Jurkat, Clone E6-1 (cell line): Measurements from ENCODE around the gene DDX25.
A peak's percentile ranks its signal among the peaks of the same experiment; 100 is the strongest.

ENCODE experiments used
- DNase-seq: peaks from one replicate; pipeline ENCODE4 v3.0.0-alpha.2; 2011; ENCODE audit warnings: low read depth, low spot score
- H3K4me3 ChIP-seq: 2 replicates; pipeline ENCODE4 v1.5.1; 2011; ENCODE audit warnings: mild to moderate bottlenecking, low read length, control low read depth, moderate library complexity

The DDX25 gene

DNA sequence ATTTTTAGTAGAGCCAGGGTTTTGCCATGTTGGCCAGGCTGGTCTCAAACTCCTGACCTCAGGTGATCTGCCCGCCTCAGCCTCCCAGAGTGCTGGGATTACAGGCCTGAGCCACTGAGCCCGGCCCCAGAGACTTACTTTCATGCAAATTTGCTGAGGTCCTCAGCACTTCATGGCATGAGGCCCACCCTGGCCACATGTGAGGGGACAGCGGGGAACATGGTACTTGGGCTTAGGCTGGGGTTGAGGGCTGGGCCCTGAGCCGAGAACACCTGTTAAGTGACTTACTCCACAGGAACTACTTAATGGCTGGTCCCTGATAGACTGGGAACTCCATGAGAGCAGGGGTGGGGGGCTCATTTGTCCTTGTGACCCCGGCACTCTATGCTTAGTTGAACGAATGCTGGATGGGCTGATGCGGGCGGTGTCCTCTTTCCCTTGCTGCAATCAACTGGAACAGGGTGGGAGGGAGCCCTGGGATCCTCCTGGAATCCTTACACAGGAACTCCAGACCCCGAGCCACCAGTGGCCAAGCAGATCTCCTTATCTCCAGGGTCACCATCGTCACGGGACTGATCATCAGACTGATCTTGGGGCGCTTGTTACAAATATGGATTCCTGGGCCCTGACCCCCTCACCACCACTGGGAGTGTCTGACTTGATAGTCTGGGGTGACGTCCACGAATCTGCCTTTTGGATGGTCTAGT, 42.6 kb downstream of the DDX25 start:
- H3K4me3 ChIP-seq = no peak overlapping the region
- no peak for DNase-seq

DNA sequence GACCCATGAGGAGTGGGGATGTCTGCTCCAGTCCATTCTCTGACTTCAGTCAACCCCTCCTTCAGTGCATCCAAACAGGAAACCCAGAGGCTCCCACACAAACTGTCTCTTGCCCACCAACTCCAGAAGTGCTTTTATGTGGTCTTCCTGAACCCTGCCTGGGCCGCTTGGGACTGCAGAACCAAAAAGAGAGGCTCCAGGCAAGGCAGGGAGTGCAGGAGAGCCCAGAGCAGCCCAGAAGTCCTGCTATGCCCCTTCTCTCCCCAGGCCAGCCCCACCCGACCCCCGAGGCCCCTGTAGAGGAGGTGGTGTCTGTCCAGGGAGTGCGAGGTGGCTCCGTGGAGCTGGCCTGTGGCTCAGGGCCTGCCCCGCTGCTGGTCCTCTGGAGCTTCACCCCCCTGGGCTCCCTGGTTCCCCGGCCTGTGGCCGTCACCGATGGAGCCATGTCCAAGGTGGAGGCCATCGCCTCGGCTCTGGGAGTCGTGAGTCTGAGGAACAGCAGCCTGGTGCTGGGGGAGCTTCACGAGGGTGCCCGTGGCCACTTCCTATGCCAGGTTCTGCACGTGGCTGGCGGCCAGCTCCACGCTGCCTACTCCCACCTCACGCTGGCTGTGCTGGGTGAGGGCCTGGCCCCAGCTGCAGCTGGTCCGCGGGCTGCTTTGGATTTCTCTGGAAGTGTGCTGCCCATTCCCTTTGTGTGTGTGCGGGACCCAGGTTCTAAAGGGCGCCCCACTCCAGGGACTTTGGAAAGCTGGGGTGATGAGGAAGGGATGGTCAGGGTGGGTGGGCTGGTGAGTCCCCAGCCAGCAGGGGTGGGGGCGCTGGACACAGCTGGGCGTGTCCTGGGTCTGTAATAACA, 43.3 kb downstream of the DDX25 start:
- DNase-seq = peak; percentile 47
- no peak overlapping the region for H3K4me3 ChIP-seq

DNA sequence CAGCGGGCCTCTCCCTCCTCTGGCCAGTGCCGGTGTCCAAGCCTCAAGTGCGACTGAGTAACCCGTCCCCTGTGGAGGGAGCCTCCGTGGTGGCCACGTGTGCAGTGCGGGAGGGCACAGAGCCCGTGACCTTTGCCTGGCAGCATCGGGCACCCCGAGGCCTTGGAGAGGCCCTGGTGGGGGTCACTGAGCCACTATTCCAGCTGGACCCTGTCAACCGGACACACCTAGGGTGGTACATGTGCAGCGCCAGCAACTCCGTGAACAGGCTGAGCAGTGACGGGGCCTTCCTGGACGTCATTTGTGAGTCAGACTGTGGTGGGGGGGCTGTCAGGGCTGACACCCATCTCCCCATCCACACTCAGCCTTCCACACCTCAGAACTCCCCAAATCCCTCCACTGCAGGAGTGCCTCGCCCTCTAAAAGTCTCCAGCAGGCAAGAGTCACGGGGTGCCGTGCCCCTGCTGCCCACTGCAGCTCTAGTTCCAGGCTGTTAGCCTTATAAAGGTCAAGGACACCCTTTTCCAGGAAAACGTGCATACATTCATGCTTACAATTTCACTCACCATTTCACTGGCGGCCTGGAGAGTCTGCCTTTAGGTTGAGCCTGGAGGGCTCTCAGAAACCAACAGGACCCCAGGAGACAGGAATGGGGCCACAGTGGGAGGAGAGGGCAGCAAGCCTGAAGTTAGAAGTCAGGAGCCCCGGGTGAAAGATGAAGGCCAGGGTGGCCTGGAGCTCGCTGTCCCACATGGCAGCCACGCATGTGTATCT, 44.2 kb downstream of the DDX25 start:
- DNase-seq = no peak
- H3K4me3 ChIP-seq = no peak overlapping the region

DNA sequence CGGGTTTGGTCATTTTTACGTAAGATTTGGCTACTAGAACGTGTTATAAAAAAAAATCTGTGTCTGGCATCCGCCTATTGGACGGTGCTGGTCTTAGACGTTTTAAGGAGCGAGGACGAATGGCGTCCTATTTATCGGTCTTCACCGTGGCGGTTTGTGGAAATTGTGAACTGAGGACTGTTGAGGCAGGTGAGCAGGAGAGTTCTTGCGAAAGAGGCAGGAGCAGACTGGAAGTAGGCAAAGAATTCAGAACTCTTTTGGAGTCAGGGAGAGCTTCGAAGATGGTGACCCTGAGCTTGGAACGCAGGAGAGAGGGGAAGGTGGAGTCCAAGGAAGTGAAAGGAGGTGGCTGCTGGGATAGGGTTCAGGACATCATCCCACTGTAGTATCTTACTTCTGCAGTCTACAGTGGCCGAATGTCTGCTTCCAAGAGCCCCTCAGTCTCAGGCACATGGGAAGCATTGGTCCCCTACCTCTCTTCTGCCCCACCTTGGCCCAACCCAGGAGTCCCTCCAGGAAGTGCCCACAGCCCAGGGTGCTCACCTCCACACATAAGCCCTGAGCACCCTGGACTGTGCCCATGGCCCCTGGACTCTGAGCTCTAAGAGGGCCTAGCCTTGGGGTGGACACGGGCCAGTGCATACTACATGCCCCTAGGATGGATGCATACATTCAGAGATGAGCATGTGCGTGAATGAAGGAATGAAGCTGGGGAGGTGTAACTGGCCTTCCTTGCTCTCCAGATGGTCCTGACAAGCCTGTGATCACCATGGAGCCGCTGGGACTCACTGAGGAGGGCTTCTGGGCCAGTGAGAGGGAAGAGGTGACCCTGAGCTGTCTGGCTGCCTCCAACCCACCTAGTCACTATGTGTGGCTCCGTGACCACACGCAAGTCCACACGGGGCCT, 45.2 kb downstream of the DDX25 start:
- H3K4me3 ChIP-seq = no peak overlapping the region
- no peak for DNase-seq

DNA sequence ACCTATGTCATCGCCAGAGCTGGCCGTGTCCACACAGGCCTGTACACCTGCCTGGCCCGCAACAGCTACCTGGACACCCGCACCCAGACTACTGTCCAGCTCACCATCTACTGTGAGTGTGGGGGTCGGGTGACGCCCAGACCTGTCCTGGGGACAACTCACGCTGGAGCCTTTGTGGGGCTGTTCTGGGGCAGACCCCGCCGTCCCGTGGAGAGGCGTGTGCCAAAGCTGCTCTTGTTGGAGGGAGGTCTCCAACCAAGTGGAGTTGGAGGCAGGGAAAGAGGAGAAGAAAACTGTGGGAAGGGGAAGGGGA, 45.8 kb downstream of the DDX25 start:
- DNase-seq = no peak
- no peak overlapping the region for H3K4me3 ChIP-seq

DNA sequence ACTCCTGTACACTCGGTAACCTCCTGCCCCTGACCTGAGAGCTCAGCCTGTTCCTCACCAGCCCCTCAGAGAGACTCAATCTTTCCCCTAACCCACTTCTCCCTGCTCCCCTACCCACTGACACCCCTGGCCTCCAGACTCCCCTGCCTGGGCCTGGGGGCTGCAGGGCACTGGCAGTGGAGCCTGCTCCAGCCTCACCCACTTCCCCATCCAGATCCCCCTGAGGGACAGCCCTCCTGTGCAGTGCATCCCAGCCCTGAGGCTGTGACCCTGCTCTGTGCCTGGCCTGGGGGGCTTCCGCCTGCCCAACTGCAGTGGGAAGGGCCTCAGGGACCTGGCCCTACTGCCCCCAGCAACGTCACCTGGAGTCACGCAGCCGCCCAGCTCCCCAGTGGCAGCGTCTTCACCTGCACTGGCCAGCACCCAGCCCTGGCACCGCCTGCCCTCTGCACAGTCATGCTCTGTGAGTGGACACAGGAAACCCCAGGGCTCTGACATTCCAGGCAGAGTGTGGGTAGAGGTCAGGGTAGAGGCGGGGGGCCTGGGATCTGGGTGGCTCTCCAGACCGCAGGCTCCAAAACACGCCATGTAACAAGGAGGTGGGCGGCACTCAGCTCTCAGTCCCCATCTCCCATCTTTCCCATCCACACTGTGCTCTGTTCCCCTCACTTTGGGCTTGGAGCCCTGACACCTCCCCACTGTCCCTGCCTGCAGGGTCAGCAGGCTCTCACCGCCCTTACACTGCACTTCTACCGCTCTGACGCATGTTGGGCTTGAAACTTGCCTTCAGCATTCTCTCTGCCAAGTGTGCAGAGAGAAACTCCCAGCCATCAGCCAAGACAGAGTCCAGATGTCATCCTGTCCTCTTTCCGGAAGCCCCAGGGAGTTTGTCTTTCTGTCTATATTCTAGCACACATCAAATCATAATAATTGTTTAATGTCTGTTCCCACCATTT, 46.7 kb downstream of the DDX25 start:
- DNase-seq = no peak
- no peak overlapping the region for H3K4me3 ChIP-seq

DNA sequence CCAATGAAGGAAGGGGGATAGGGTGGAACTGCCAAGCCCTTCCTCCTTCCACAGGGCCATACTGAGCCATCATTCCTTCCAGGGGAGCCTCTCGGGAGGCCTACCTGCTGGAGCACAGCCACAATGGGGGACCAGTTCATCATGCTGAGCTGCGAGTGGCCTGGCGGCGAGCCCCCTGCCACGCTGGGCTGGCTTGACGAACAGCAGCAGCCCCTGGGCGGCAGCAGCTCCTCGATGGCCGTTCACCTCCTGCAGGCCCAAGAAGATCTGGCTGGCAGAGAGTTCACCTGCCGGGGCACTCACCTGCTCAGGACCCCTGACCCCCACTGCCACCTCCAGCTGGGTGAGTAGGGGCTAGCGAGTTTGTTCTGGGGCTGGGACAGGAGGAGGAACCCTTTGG, 47.4 kb downstream of the DDX25 start:
- DNase-seq = no peak
- no peak overlapping the region for H3K4me3 ChIP-seq

DNA sequence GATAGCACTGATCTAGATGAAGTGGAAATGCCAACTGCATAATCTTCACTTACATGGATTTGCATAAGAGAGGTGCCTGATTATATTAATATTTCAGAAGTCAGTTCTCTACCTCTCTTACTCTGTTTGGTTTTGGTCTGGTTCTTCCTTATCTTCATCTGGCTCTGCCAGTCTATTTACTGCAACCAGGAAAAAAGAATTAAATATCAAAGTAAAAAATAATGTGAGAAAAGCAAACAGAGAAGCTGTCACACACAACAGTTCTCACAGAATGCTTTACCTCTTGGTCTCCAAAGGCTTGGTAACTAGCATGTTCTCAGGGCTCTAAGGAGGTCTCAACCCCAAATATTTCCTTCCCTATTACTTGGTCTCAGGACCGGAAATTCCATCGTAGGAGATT, 48.3 kb downstream of the DDX25 start:
- DNase-seq = no peak
- H3K4me3 ChIP-seq = no peak overlapping the region

DNA sequence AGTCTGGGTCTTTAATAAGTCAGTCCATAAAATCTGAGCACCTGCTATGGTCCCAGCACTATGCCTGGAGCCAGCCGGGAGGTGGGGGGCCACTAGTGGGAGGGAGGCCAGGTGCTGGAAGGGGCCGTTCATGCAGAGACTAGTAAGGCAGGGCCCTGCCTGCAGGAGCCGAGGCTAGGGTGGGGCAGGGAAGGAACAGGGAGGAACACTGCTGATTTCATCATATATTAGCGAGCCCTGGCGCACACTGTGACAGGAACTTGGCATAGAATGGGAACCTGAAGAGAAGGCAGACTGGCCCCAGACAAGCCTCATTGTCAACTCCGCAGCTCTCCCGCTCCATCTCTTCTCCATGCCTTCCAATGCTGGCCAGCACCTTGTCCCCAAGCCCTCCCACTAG, 48.7 kb downstream of the DDX25 start:
- no peak for DNase-seq
- H3K4me3 ChIP-seq = no peak overlapping the region

DNA sequence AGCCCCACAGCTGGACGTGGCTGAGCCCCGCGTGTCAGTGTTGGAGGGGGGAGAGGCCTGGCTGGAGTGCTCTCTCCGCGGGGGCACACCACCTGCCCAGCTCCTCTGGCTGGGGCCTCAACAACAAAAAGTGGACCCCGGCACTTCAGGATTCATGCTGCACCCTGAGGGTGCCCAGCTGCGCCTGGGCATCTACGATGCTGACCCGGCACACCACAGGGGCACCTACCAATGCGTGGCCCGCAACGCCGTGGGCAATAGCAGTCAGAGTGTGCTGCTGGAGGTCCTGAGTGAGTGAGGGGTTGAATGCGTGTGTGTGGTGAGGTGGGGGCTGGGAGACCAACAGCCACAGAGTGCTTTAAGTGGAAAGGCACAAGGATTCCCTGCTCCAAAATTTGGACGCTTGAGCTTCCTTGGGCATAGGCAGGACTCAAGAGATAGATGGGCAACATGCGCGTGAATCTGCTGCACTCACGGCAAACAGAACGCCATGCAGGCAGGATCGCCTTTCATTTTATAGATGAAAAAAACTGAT, 49.2 kb downstream of the DDX25 start:
- no peak for DNase-seq
- H3K4me3 ChIP-seq = no peak overlapping the region

DNA sequence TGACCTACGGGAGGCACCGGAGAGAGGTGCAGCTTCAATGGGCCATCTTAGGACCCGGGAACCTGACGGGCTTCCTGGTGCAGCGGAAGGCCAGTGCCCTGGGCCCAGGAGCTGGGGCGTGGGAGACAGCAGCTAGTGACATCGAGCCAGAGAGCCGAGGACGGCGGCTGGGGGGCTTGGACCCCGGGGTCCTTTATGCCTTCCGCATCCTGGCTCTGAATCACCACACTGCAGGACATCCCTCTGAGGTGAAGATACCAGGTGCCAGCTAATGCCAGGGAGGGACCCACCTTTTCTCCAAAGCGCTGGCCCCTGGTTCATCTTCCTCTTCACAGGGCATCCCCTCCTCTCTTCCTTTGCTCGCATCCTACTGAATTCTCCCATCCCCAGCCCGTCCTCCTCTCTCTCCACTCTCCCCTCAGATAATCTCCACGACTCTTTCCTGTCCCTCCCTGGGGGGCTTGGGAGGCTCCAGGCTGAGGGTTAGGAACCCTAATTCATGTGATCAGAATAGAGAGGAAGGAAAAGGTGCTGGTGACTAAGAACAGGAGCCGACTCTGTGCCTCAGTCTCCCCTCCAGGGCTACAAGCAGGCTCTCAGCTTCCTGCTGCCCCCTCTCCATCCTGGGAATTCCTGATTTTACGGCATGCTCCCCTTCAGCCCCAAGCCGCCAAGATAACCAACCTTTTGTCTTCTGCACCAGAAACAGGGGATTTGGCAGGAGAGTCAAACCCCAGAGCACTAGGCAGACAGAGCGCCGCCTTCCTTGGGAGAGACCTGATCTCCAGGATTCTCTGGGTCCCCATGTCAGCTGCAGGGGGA, 50.0 kb downstream of the DDX25 start:
- no peak overlapping the region for H3K4me3 ChIP-seq
- DNase-seq = no peak

DNA sequence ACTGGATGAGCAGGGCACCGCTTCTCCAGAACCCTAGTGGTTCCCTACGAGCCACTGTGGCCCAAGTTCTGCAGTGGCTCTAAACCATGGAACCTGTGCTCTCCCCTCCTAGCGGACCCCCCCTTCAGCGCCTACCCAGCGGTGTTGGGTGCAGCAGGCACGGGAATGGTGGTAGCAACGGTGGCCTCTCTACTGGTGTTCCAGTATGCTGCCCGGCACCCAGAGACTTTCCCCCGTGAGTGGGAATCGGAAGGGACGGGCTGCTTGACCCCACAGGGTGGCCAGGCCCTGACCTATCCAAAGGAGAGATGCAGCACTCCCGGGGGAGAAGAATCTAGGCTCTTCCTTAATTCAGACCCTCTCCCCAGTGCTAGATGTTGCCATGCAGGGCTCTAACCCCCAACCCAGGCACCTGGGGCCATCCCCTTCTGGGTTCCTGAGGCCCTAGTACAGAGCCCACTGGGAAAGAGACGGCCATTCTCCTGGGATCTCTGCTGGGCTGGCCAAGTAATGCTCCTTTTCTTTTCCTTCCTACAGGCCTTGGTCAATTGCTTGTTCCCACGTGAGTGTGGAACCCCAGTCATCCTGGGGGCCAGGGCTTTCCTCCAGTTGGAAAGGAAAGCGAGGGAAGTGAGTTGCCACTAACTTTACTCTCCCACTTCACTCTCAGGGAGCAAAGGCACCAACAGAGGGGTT, 50.8 kb downstream of the DDX25 start:
- H3K4me3 ChIP-seq = no peak overlapping the region
- DNase-seq = no peak

DNA sequence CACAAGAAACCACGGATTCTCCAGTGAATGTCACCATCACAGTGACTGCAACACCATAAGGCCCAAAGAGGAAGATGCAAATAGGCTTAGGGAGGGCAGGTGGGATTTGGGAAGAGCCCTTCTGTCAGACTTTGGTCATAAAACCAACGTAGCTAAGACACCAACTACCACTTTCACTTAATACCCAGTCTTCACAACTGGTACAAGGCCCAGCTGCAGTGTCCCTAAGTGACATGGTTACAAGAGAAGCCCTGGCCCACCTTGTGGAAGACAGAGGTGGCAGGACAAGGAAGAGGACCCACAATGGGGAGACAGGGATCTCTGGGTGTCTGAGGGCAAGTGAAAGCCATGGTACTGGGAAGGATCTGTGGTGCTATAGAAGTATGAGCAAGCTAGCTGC, 51.5 kb downstream of the DDX25 start:
- no peak overlapping the region for H3K4me3 ChIP-seq
- no peak for DNase-seq

DNA sequence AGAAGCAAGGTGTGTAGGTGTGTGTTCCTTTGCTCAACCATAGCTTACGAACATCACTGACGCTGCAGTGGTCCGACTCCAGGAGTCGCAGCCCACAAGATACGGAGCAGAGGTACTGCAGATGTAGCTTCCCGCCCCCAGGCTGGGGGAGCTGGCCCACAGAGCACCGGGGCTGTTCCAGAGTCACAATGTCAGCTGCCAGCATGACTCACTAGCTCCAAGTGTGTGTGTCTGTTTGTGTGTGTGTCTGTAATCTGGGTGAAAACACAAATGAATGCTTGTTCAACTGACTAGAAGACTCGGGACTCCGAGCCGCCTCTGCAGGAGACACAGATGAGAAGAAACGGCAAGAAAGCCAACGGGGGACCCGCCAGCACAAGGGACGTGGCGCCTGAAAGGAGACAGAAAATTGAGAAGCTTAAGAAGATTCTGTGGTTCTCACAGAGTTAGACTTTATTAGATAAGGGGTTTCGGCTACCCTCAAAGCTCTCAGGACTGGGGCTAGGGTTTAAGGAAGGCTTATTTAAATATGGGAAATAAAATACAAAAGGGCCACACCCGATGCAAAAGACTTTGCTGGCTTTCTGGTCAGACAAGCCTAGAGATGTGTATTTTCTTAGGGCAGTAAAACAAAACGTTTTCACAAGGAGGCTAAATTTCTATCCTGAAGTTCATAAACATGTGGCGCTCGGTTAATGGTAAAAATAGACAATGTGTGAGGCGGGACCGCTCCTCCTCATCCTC, 52.3 kb downstream of the DDX25 start:
- DNase-seq = no peak
- no peak overlapping the region for H3K4me3 ChIP-seq

DNA sequence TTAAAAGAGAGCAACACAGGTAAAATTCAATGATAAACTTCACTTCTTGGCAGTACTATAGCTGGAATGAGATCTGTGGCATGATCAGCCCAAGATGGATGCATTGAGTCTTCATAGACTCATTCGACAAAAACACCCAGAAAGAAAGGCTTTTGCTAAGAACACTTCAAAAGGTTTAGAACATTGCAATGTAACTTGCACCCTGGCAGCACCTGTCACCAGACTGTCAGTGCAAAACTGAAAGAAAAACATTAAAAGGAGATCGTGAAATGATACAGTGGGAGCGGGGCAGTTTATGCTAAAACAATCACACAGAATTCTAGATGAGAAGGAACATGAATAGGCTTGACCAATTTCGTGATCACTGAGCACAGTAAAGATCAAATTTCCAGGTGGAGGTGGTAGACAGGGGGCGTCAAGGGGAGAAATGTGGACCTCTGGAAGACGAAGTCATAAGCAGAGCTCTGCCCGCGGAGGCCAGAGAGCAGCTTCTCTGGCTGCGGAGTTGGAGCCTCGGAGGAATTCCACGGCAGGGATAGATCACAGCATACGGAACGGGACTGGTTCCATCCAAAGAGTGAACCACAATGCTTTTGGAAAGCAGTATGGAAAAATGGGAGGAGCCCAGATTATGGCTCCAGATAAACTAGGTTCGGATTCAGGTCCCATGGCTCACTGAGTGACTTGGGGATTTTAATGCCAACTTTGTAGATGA, 53.5 kb downstream of the DDX25 start:
- no peak for DNase-seq
- no peak overlapping the region for H3K4me3 ChIP-seq
